HEK293T (cell line): Measurements from ENCODE around the gene INSRR.

Experiments used
- BHLHE40 ChIP-seq: fragments of 450-650 bp; IDR thresholded peaks from 2 replicates; pipeline ENCODE4 v1.6.1; 2016; ENCODE audit warnings: mild to moderate bottlenecking, moderate library complexity, borderline replicate concordance
- FOXM1 ChIP-seq: fragments of 450-650 bp; IDR thresholded peaks from 2 replicates; pipeline ENCODE4 v1.6.1; 2017; ENCODE audit warnings: mild to moderate bottlenecking, borderline replicate concordance
- NFRKB ChIP-seq: fragments of 450-650 bp; IDR thresholded peaks from 2 replicates; pipeline ENCODE4 v1.6.1; 2016; ENCODE audit warnings: mild to moderate bottlenecking, moderate library complexity
- SP1 ChIP-seq: fragments of 450-650 bp; IDR thresholded peaks from 2 replicates; pipeline ENCODE4 v1.6.1; 2017
- SUZ12 ChIP-seq: fragments of 450-650 bp; IDR thresholded peaks from 2 replicates; pipeline ENCODE4 v1.6.1; 2016; ENCODE audit warnings: mild to moderate bottlenecking

- TF ChIP-seq SUZ12 (no peak), NFRKB (no peak), BHLHE40 (no peak), FOXM1 (no peak), SP1 (no peak)
Observed at GRCh38 chr1:156823210-156823790, 35.6 kb downstream of the INSRR start.
